H1 (cell line): ENCODE results near the gene RAD54L. TPM values are rescaled to one million over a fixed set of nuclear protein-coding genes. Genes with fewer than 3 reads are reported as not detected.
"Not testable (repeated sequence)": the region's sequence is repeated elsewhere in the genome, so short reads cannot be mapped to it uniquely, and the experiment has no call there.

Experiments
- CTCF ChIA-PET: fragments of 300-600 bp; sonication (Branson Sonifier 250); formaldehyde crosslinking; loops from one replicate; lab custom pipeline; 2021; ENCODE audit not compliant: partially characterized antibody; lab: Charles Lee
- POLR2A ChIA-PET: fragments of 300-600 bp; sonication (Branson Sonifier 250); formaldehyde crosslinking; loops from one replicate; lab custom pipeline; 2021; ENCODE audit warnings: inconsistent platforms; ENCODE audit not compliant: partially characterized antibody; lab: Charles Lee
- DNase-seq, 2 experiments: peaks; one replicate each; pipeline versions ENCODE4 v3.0.0 to v3.0.0-alpha.2; 2010 to 2022; ENCODE audit warnings: low spot score in 2 of 2, low read depth in 1 of 2, mixed read lengths in 1 of 2
- FAIRE-seq: peaks from 2 replicates; lab custom pipeline; 2011; peaks lifted over from hg19 to GRCh38; lab: Jason Lieb, UNC
- H2AFZ ChIP-seq: 2 replicates; pipeline ENCODE4 v1.8.1; 2012; ENCODE audit warnings: low read length, inconsistent platforms
- H2AK5ac ChIP-seq: 2 replicates; pipeline ENCODE4 v1.6.1; 2013; ENCODE audit warnings: low read depth, low read length
- H2BK120ac ChIP-seq: replicated peaks from 2 replicates; pipeline ENCODE3; 2013; ENCODE audit warnings: low read depth, low read length, inconsistent platforms
- H2BK12ac ChIP-seq: 2 replicates; pipeline ENCODE4 v1.6.1; 2013; ENCODE audit warnings: low read depth, low read length
- H2BK15ac ChIP-seq: 2 replicates; pipeline ENCODE4 v1.6.1; 2013; ENCODE audit warnings: low read length
- H2BK20ac ChIP-seq: 2 replicates; pipeline ENCODE4 v1.6.1; 2013; ENCODE audit warnings: low read length
- H2BK5ac ChIP-seq: 2 replicates; pipeline ENCODE4 v1.6.1; 2013; ENCODE audit warnings: low read depth, low read length
- H3K14ac ChIP-seq: 2 replicates; pipeline ENCODE4 v1.6.1; 2013; ENCODE audit warnings: inconsistent platforms; ENCODE audit not compliant: insufficient read length
- H3K18ac ChIP-seq: 2 replicates; pipeline ENCODE4 v1.6.1; 2013; ENCODE audit warnings: low read length; ENCODE audit errors: extremely low read depth
- H3K23ac ChIP-seq: 2 replicates; pipeline ENCODE4 v1.6.1; 2013; ENCODE audit warnings: inconsistent platforms; ENCODE audit not compliant: insufficient read length
- H3K23me2 ChIP-seq: 2 replicates; pipeline ENCODE4 v1.6.1; 2013; ENCODE audit warnings: low read depth, low read length
- H3K27ac ChIP-seq: 2 replicates; pipeline ENCODE4 v1.6.1; 2011; ENCODE audit warnings: low read depth, low read length, inconsistent platforms
- H3K27me3 ChIP-seq, 4 experiments: replicated peaks in 1 of 4; 1 replicate in 1 of 4; 2 replicates in 3 of 4; pipeline versions ENCODE4 v1.6.1 to v1.8.1; 2011 to 2013; ENCODE audit warnings: low read length in 3 of 4, mild to moderate bottlenecking in 3 of 4, inconsistent platforms in 2 of 4, mixed read lengths in 2 of 4, moderate library complexity in 1 of 4; ENCODE audit not compliant: control insufficient read depth in 3 of 4, insufficient read depth in 3 of 4; ENCODE audit errors: extremely low read depth in 1 of 4
- H3K36me3 ChIP-seq, 4 experiments: 2 replicates each; pipeline versions ENCODE4 v1.6.1 to v1.8.1; 2011 to 2013; ENCODE audit warnings: mild to moderate bottlenecking in 4 of 4, low read length in 3 of 4, moderate library complexity in 2 of 4, control low read depth in 1 of 4, inconsistent platforms in 1 of 4; ENCODE audit not compliant: insufficient read depth in 4 of 4, control insufficient read depth in 2 of 4
- H3K4ac ChIP-seq: replicated peaks from 2 replicates; pipeline ENCODE3; 2013; ENCODE audit warnings: low read length, low read depth, mixed read lengths, inconsistent platforms; ENCODE audit not compliant: insufficient read length
- H3K4me1 ChIP-seq, 4 experiments: replicated peaks in 1 of 4; 1 replicate in 1 of 4; 2 replicates in 3 of 4; pipeline versions ENCODE4 v1.6.1 to v1.8.1; 2011 to 2013; ENCODE audit warnings: low read length in 3 of 4, inconsistent platforms in 2 of 4, mixed read lengths in 1 of 4; ENCODE audit not compliant: insufficient read depth in 4 of 4, control insufficient read depth in 3 of 4
- H3K4me2 ChIP-seq, 2 experiments: 2 replicates each; pipeline versions ENCODE4 v1.6.1 to v1.8.1; 2011 to 2013; ENCODE audit warnings: low read depth in 2 of 2, low read length in 2 of 2, control low read depth in 1 of 2, inconsistent platforms in 1 of 2, mild to moderate bottlenecking in 1 of 2; ENCODE audit not compliant: insufficient read depth in 1 of 2
- H3K4me3 ChIP-seq, 4 experiments: fragments of 200-600, 300-600 bp in 1 of 4; sonication (generic), shearing (Covaris generic), sonication (Bioruptor Twin) in 1 of 4; 2 replicates each; pipeline versions ENCODE4 v1.5.1 to v1.8.1; 2011 to 2016; ENCODE audit warnings: low read length in 4 of 4, low read depth in 3 of 4, control low read depth in 2 of 4, inconsistent platforms in 2 of 4, mild to moderate bottlenecking in 2 of 4, mixed read lengths in 1 of 4, moderate library complexity in 1 of 4; ENCODE audit not compliant: insufficient read depth in 2 of 4; ENCODE audit errors: extremely low read depth in 1 of 4
- H3K56ac ChIP-seq: replicated peaks from 2 replicates; pipeline ENCODE3; 2013; ENCODE audit warnings: low read depth, mild to moderate bottlenecking, mixed read lengths, low read length, inconsistent platforms; ENCODE audit not compliant: insufficient read length
- H3K79me1 ChIP-seq: 2 replicates; pipeline ENCODE4 v1.6.1; 2013; ENCODE audit warnings: low read depth, low read length, control low read depth
- H3K79me2 ChIP-seq, 2 experiments: 2 replicates each; pipeline versions ENCODE4 v1.6.1 to v1.8.1; 2012 to 2013; ENCODE audit warnings: low read length in 2 of 2, mild to moderate bottlenecking in 2 of 2, inconsistent platforms in 1 of 2; ENCODE audit not compliant: insufficient read depth in 2 of 2, control insufficient read depth in 1 of 2
- H3K9ac ChIP-seq, 4 experiments: replicated peaks in 1 of 4; 1 replicate in 1 of 4; 2 replicates in 3 of 4; pipeline versions ENCODE4 v1.6.1 to v1.8.1; 2011 to 2013; ENCODE audit warnings: low read depth in 3 of 4, low read length in 3 of 4, control low read depth in 2 of 4, mild to moderate bottlenecking in 2 of 4, moderate library complexity in 2 of 4, inconsistent platforms in 1 of 4; ENCODE audit errors: extremely low read depth in 1 of 4
- H3K9me3 ChIP-seq, 2 experiments: 2 replicates each; pipeline versions ENCODE4 v1.6.1 to v1.8.1; 2012 to 2013; ENCODE audit warnings: mild to moderate bottlenecking in 2 of 2, moderate library complexity in 2 of 2, control low read depth in 1 of 2, inconsistent platforms in 1 of 2, low read depth in 1 of 2, low read length in 1 of 2, mixed read lengths in 1 of 2; ENCODE audit not compliant: insufficient read depth in 2 of 2
- H4K20me1 ChIP-seq, 2 experiments: replicated peaks in 1 of 2; 2 replicates each; pipeline versions ENCODE3 to v1.8.1; 2011 to 2013; ENCODE audit warnings: inconsistent platforms in 2 of 2, low read length in 2 of 2, mild to moderate bottlenecking in 1 of 2; ENCODE audit not compliant: insufficient read depth in 2 of 2, control insufficient read depth in 1 of 2
- H4K5ac ChIP-seq: 2 replicates; pipeline ENCODE4 v1.6.1; 2013; ENCODE audit warnings: low read length, low read depth, mixed read lengths, inconsistent platforms; ENCODE audit not compliant: insufficient read length
- H4K8ac ChIP-seq: 2 replicates; pipeline ENCODE4 v1.8.0; 2013; ENCODE audit warnings: mild to moderate bottlenecking, moderate library complexity, low read length, inconsistent platforms; ENCODE audit not compliant: insufficient read depth; ENCODE audit errors: extremely low read depth
- H4K91ac ChIP-seq: replicated peaks from 2 replicates; pipeline ENCODE3; 2013; ENCODE audit warnings: low read length, mixed read lengths, inconsistent platforms; ENCODE audit not compliant: insufficient read length
- WGBS, 2 experiments: shearing (Covaris generic) in 1 of 2; methylation state at CpG; one replicate each; pipeline versions ENCODE4 v1.1.6 to v1.1.7; 2013 to 2015; ENCODE audit warnings: low lambda C conversion rate in 2 of 2, mixed read lengths in 2 of 2, inconsistent platforms in 1 of 2, low coverage in 1 of 2, missing lambda C conversion rate in 1 of 2; ENCODE audit not compliant: insufficient replicate concordance in 2 of 2, insufficient coverage in 1 of 2, insufficient read length in 1 of 2; ENCODE audit errors: extremely low coverage in 1 of 2, missing lambda C conversion rate in 1 of 2; 5-methylcytosine and 5-hydroxymethylcytosine counted together
- polyA plus RNA-seq, 7 experiments: library from polyadenylated mRNA; depleted of rRNA in 3 of 7; stranded (reverse) in 5 of 7; unstranded in 2 of 7; fragments of >200 nt in 5 of 7; fragments of 200-250 nt in 2 of 7; gene quantifications; 1 replicate in 5 of 7; 2 replicates in 1 of 7; 4 replicates in 1 of 7; pipeline versions ENCODE4 v1.2.1 to v1.2.3, GENCODE V29; 2011 to 2013; ENCODE audit warnings: missing spikeins in 2 of 7, mixed read lengths in 2 of 7
- total RNA-seq: library from RNA; stranded (reverse); fragmentation: NEBNext Ultra II Directional; extraction: Animal tissue kit (Norgen Biotek cat#: 25700); gene quantifications from 2 replicates; pipeline ENCODE4 v1.2.1, GENCODE V29; 2021

The RAD54L gene
- total and polyA plus RNA-seq, 2 of the 8 experiments (the other 6 are each of a cell fraction or from before 2014, with no cell fraction given) = 43.5 to 50.3 TPM

DNA sequence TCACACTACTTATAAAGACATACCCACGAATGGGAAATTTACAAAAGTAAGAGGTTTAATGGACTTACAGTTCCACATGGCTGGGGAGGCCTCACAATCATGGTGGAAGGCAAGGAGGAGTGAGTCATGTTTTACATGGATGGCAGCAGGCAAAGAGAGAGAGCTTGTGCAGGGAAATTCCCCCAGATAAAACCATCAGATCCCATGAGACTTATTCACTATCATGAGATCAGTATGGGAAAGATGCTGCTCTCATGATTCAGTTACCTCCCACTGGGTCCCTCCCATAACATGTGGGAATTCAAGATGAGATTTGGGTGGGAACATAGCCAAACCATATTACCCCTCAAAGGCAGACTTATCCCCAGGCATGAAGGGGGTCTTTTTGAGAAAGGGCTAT lies 8.7 kb upstream of the RAD54L start:
- POLR2A ChIA-PET, H4K91ac ChIP-seq, H3K4me2 ChIP-seq, DNase-seq, H3K23ac ChIP-seq, H3K56ac ChIP-seq, H3K23me2 ChIP-seq, H4K20me1 ChIP-seq, H3K36me3 ChIP-seq, H2BK15ac ChIP-seq, H2BK20ac ChIP-seq, H4K5ac ChIP-seq, H4K8ac ChIP-seq, H2AK5ac ChIP-seq, H3K18ac ChIP-seq, H3K79me2 ChIP-seq, H3K4me3 ChIP-seq, H3K27me3 ChIP-seq, H2BK12ac ChIP-seq, H2AFZ ChIP-seq, FAIRE-seq, H3K4me1 ChIP-seq, H3K27ac ChIP-seq, H2BK120ac ChIP-seq, H3K79me1 ChIP-seq, CTCF ChIA-PET, H3K9ac ChIP-seq, H2BK5ac ChIP-seq, H3K4ac ChIP-seq, H3K14ac ChIP-seq: not testable (repeated sequence)
- WGBS, 2 experiments = 80% methylated on average over 1 of the region's 1 CpG; no CpG with 5 or more reads in 1 of the 2 experiments
- peaks cover 9 to 10% of the 10 kb centered on the region in 2 experiments for H3K9me3 ChIP-seq

DNA sequence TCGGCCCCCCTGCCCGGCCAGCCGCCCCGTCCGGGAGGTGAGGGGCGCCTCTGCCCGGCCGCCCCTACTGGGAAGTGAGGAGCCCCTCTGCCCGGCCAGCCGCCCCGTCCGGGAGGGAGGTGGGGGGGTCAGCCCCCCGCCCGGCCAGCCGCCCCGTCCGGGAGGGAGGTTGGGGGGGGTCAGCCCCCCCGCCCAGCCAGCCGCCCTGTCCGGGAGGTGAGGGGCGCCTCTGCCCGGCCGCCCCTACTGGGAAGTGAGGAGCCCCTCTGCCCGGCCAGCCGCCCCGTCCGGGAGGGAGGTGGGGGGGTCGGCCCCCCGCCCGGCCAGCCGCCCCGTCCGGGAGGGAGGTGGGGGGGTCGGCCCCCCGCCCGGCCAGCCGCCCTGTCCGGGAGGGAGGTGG lies 5.8 kb upstream of the RAD54L start:
- H2BK120ac ChIP-seq, H3K18ac ChIP-seq, H4K5ac ChIP-seq, H3K79me2 ChIP-seq, H3K14ac ChIP-seq, H2BK12ac ChIP-seq, H3K36me3 ChIP-seq, FAIRE-seq, H3K27ac ChIP-seq, H2AK5ac ChIP-seq, H3K27me3 ChIP-seq, H4K91ac ChIP-seq, H3K4me2 ChIP-seq, DNase-seq, H3K23ac ChIP-seq, POLR2A ChIA-PET, H4K8ac ChIP-seq, CTCF ChIA-PET, H3K4ac ChIP-seq, H2BK20ac ChIP-seq, H2BK15ac ChIP-seq, H3K9ac ChIP-seq, H2BK5ac ChIP-seq, H4K20me1 ChIP-seq, H2AFZ ChIP-seq, H3K9me3 ChIP-seq, H3K4me3 ChIP-seq, H3K79me1 ChIP-seq, H3K56ac ChIP-seq, H3K4me1 ChIP-seq, H3K23me2 ChIP-seq: not testable (repeated sequence)
- no CpG with 5 or more reads among the region's 38 CpGs for WGBS, 2 experiments
